ENCODE measurements around the gene NDUFAF3.

Gene NDUFAF3

GRCh38 chr3:49053543-49053942 lies 31.6 kb downstream of the NDUFAF3 start:
- peaks cover 13% of the 10 kb centered on the region for H3K36me3 ChIP-seq (ENCODE audit: control insufficient read depth, insufficient read depth, low read length)

GRCh38 chr3:49054344-49054862 lies 32.5 kb downstream of the NDUFAF3 start:
- peaks cover 13% of the 10 kb centered on the region for H3K36me3 ChIP-seq (ENCODE audit: control insufficient read depth, insufficient read depth, low read length)

More at GRCh38 chr3:49053543-49053942, 31.6 kb downstream of the NDUFAF3 start:
- H3K4me1 ChIP-seq (ENCODE audit: control insufficient read depth, insufficient read depth, low read length) = no peaks in the 10 kb centered on the region
- H3K27me3 ChIP-seq (ENCODE audit: control insufficient read depth, insufficient read depth, low read length) = no peaks in the 10 kb centered on the region
- no peak overlapping the region for H3K9ac ChIP-seq (ENCODE audit: low read length)
- no peak overlapping the region for H3K4me3 ChIP-seq (ENCODE audit: low read length)
- no peaks in the 10 kb centered on the region for H3K9me3 ChIP-seq (ENCODE audit: control insufficient read depth, low read length)

GRCh38 chr3:49057268-49057667 lies 35.3 kb downstream of the NDUFAF3 start:
- no peaks in the 10 kb centered on the region for H3K4me1 ChIP-seq (ENCODE audit: control insufficient read depth, insufficient read depth, low read length)
- H3K9me3 ChIP-seq (ENCODE audit: control insufficient read depth, low read length) = no peaks in the 10 kb centered on the region
- peaks cover 13% of the 10 kb centered on the region for H3K36me3 ChIP-seq (ENCODE audit: control insufficient read depth, insufficient read depth, low read length)
- H3K9ac ChIP-seq (ENCODE audit: low read length) = no peak overlapping the region
- no peak overlapping the region for H3K4me3 ChIP-seq (ENCODE audit: low read length)
- no peaks in the 10 kb centered on the region for H3K27me3 ChIP-seq (ENCODE audit: control insufficient read depth, insufficient read depth, low read length)

More at GRCh38 chr3:49054344-49054862, 32.5 kb downstream of the NDUFAF3 start:
- Histone ChIP-seq H3K9me3 (ENCODE audit: control insufficient read depth, low read length) (no peaks in the 10 kb centered on the region), H3K4me3 (ENCODE audit: low read length) (no peak overlapping the region), H3K4me1 (ENCODE audit: control insufficient read depth, insufficient read depth, low read length) (no peaks in the 10 kb centered on the region), H3K27me3 (ENCODE audit: control insufficient read depth, insufficient read depth, low read length) (no peaks in the 10 kb centered on the region), H3K9ac (ENCODE audit: low read length) (no peak overlapping the region)

- Histone ChIP-seq H3K4me1 (ENCODE audit: control insufficient read depth, insufficient read depth, low read length) (no peaks in the 10 kb centered on the region), H3K4me3 (ENCODE audit: low read length) (no peak overlapping the region), H3K27me3 (ENCODE audit: control insufficient read depth, insufficient read depth, low read length) (no peaks in the 10 kb centered on the region), H3K9ac (ENCODE audit: low read length) (no peak overlapping the region), H3K36me3 (ENCODE audit: control insufficient read depth, insufficient read depth, low read length) (peaks cover 13% of the 10 kb centered on the region), H3K9me3 (ENCODE audit: control insufficient read depth, low read length) (no peaks in the 10 kb centered on the region)
These were observed 36.1 kb downstream of the NDUFAF3 start for GRCh38 chr3:49058011-49058410.
